H1 (cell line): ENCODE results near the gene TRAPPC5. TPM values are rescaled to one million over a fixed set of nuclear protein-coding genes. Genes with fewer than 3 reads are reported as not detected.
A peak's percentile ranks its signal among the peaks of the same experiment; 100 is the strongest.

Experiments
- CTCF ChIA-PET: fragments of 300-600 bp; sonication (Branson Sonifier 250); formaldehyde crosslinking; loops from one replicate; lab custom pipeline; 2021; ENCODE audit not compliant: partially characterized antibody; lab: Charles Lee
- POLR2A ChIA-PET: fragments of 300-600 bp; sonication (Branson Sonifier 250); formaldehyde crosslinking; loops from one replicate; lab custom pipeline; 2021; ENCODE audit warnings: inconsistent platforms; ENCODE audit not compliant: partially characterized antibody; lab: Charles Lee
- DNase-seq, 2 experiments: peaks; one replicate each; pipeline versions ENCODE4 v3.0.0 to v3.0.0-alpha.2; 2010 to 2022; ENCODE audit warnings: low spot score in 2 of 2, low read depth in 1 of 2, mixed read lengths in 1 of 2
- FAIRE-seq: peaks from 2 replicates; lab custom pipeline; 2011; peaks lifted over from hg19 to GRCh38; lab: Jason Lieb, UNC
- H2AFZ ChIP-seq: 2 replicates; pipeline ENCODE4 v1.8.1; 2012; ENCODE audit warnings: low read length, inconsistent platforms
- H2AK5ac ChIP-seq: 2 replicates; pipeline ENCODE4 v1.6.1; 2013; ENCODE audit warnings: low read depth, low read length
- H2BK120ac ChIP-seq: replicated peaks from 2 replicates; pipeline ENCODE3; 2013; ENCODE audit warnings: low read depth, low read length, inconsistent platforms
- H2BK12ac ChIP-seq: 2 replicates; pipeline ENCODE4 v1.6.1; 2013; ENCODE audit warnings: low read depth, low read length
- H2BK15ac ChIP-seq: 2 replicates; pipeline ENCODE4 v1.6.1; 2013; ENCODE audit warnings: low read length
- H2BK20ac ChIP-seq: 2 replicates; pipeline ENCODE4 v1.6.1; 2013; ENCODE audit warnings: low read length
- H2BK5ac ChIP-seq: 2 replicates; pipeline ENCODE4 v1.6.1; 2013; ENCODE audit warnings: low read depth, low read length
- H3K14ac ChIP-seq: 2 replicates; pipeline ENCODE4 v1.6.1; 2013; ENCODE audit warnings: inconsistent platforms; ENCODE audit not compliant: insufficient read length
- H3K18ac ChIP-seq: 2 replicates; pipeline ENCODE4 v1.6.1; 2013; ENCODE audit warnings: low read length; ENCODE audit errors: extremely low read depth
- H3K23ac ChIP-seq: 2 replicates; pipeline ENCODE4 v1.6.1; 2013; ENCODE audit warnings: inconsistent platforms; ENCODE audit not compliant: insufficient read length
- H3K23me2 ChIP-seq: 2 replicates; pipeline ENCODE4 v1.6.1; 2013; ENCODE audit warnings: low read depth, low read length
- H3K27ac ChIP-seq: 2 replicates; pipeline ENCODE4 v1.6.1; 2011; ENCODE audit warnings: low read depth, low read length, inconsistent platforms
- H3K27me3 ChIP-seq, 4 experiments: replicated peaks in 1 of 4; 1 replicate in 1 of 4; 2 replicates in 3 of 4; pipeline versions ENCODE4 v1.6.1 to v1.8.1; 2011 to 2013; ENCODE audit warnings: low read length in 3 of 4, mild to moderate bottlenecking in 3 of 4, inconsistent platforms in 2 of 4, mixed read lengths in 2 of 4, moderate library complexity in 1 of 4; ENCODE audit not compliant: control insufficient read depth in 3 of 4, insufficient read depth in 3 of 4; ENCODE audit errors: extremely low read depth in 1 of 4
- H3K36me3 ChIP-seq, 4 experiments: 2 replicates each; pipeline versions ENCODE4 v1.6.1 to v1.8.1; 2011 to 2013; ENCODE audit warnings: mild to moderate bottlenecking in 4 of 4, low read length in 3 of 4, moderate library complexity in 2 of 4, control low read depth in 1 of 4, inconsistent platforms in 1 of 4; ENCODE audit not compliant: insufficient read depth in 4 of 4, control insufficient read depth in 2 of 4
- H3K4ac ChIP-seq: replicated peaks from 2 replicates; pipeline ENCODE3; 2013; ENCODE audit warnings: low read length, low read depth, mixed read lengths, inconsistent platforms; ENCODE audit not compliant: insufficient read length
- H3K4me1 ChIP-seq, 4 experiments: replicated peaks in 1 of 4; 1 replicate in 1 of 4; 2 replicates in 3 of 4; pipeline versions ENCODE4 v1.6.1 to v1.8.1; 2011 to 2013; ENCODE audit warnings: low read length in 3 of 4, inconsistent platforms in 2 of 4, mixed read lengths in 1 of 4; ENCODE audit not compliant: insufficient read depth in 4 of 4, control insufficient read depth in 3 of 4
- H3K4me2 ChIP-seq, 2 experiments: 2 replicates each; pipeline versions ENCODE4 v1.6.1 to v1.8.1; 2011 to 2013; ENCODE audit warnings: low read depth in 2 of 2, low read length in 2 of 2, control low read depth in 1 of 2, inconsistent platforms in 1 of 2, mild to moderate bottlenecking in 1 of 2; ENCODE audit not compliant: insufficient read depth in 1 of 2
- H3K4me3 ChIP-seq, 4 experiments: fragments of 200-600, 300-600 bp in 1 of 4; sonication (generic), shearing (Covaris generic), sonication (Bioruptor Twin) in 1 of 4; 2 replicates each; pipeline versions ENCODE4 v1.5.1 to v1.8.1; 2011 to 2016; ENCODE audit warnings: low read length in 4 of 4, low read depth in 3 of 4, control low read depth in 2 of 4, inconsistent platforms in 2 of 4, mild to moderate bottlenecking in 2 of 4, mixed read lengths in 1 of 4, moderate library complexity in 1 of 4; ENCODE audit not compliant: insufficient read depth in 2 of 4; ENCODE audit errors: extremely low read depth in 1 of 4
- H3K56ac ChIP-seq: replicated peaks from 2 replicates; pipeline ENCODE3; 2013; ENCODE audit warnings: low read depth, mild to moderate bottlenecking, mixed read lengths, low read length, inconsistent platforms; ENCODE audit not compliant: insufficient read length
- H3K79me1 ChIP-seq: 2 replicates; pipeline ENCODE4 v1.6.1; 2013; ENCODE audit warnings: low read depth, low read length, control low read depth
- H3K79me2 ChIP-seq, 2 experiments: 2 replicates each; pipeline versions ENCODE4 v1.6.1 to v1.8.1; 2012 to 2013; ENCODE audit warnings: low read length in 2 of 2, mild to moderate bottlenecking in 2 of 2, inconsistent platforms in 1 of 2; ENCODE audit not compliant: insufficient read depth in 2 of 2, control insufficient read depth in 1 of 2
- H3K9ac ChIP-seq, 4 experiments: replicated peaks in 1 of 4; 1 replicate in 1 of 4; 2 replicates in 3 of 4; pipeline versions ENCODE4 v1.6.1 to v1.8.1; 2011 to 2013; ENCODE audit warnings: low read depth in 3 of 4, low read length in 3 of 4, control low read depth in 2 of 4, mild to moderate bottlenecking in 2 of 4, moderate library complexity in 2 of 4, inconsistent platforms in 1 of 4; ENCODE audit errors: extremely low read depth in 1 of 4
- H3K9me3 ChIP-seq, 2 experiments: 2 replicates each; pipeline versions ENCODE4 v1.6.1 to v1.8.1; 2012 to 2013; ENCODE audit warnings: mild to moderate bottlenecking in 2 of 2, moderate library complexity in 2 of 2, control low read depth in 1 of 2, inconsistent platforms in 1 of 2, low read depth in 1 of 2, low read length in 1 of 2, mixed read lengths in 1 of 2; ENCODE audit not compliant: insufficient read depth in 2 of 2
- H4K20me1 ChIP-seq, 2 experiments: replicated peaks in 1 of 2; 2 replicates each; pipeline versions ENCODE3 to v1.8.1; 2011 to 2013; ENCODE audit warnings: inconsistent platforms in 2 of 2, low read length in 2 of 2, mild to moderate bottlenecking in 1 of 2; ENCODE audit not compliant: insufficient read depth in 2 of 2, control insufficient read depth in 1 of 2
- H4K5ac ChIP-seq: 2 replicates; pipeline ENCODE4 v1.6.1; 2013; ENCODE audit warnings: low read length, low read depth, mixed read lengths, inconsistent platforms; ENCODE audit not compliant: insufficient read length
- H4K8ac ChIP-seq: 2 replicates; pipeline ENCODE4 v1.8.0; 2013; ENCODE audit warnings: mild to moderate bottlenecking, moderate library complexity, low read length, inconsistent platforms; ENCODE audit not compliant: insufficient read depth; ENCODE audit errors: extremely low read depth
- H4K91ac ChIP-seq: replicated peaks from 2 replicates; pipeline ENCODE3; 2013; ENCODE audit warnings: low read length, mixed read lengths, inconsistent platforms; ENCODE audit not compliant: insufficient read length
- SRF ChIP-seq: IDR thresholded peaks from 2 replicates; pipeline ENCODE4 v1.6.1; 2011; ENCODE audit warnings: mild to moderate bottlenecking, low read depth, low read length, moderate library complexity
- WGBS, 2 experiments: shearing (Covaris generic) in 1 of 2; methylation state at CpG; one replicate each; pipeline versions ENCODE4 v1.1.6 to v1.1.7; 2013 to 2015; ENCODE audit warnings: low lambda C conversion rate in 2 of 2, mixed read lengths in 2 of 2, inconsistent platforms in 1 of 2, low coverage in 1 of 2, missing lambda C conversion rate in 1 of 2; ENCODE audit not compliant: insufficient replicate concordance in 2 of 2, insufficient coverage in 1 of 2, insufficient read length in 1 of 2; ENCODE audit errors: extremely low coverage in 1 of 2, missing lambda C conversion rate in 1 of 2; 5-methylcytosine and 5-hydroxymethylcytosine counted together
- polyA plus RNA-seq, 7 experiments: library from polyadenylated mRNA; depleted of rRNA in 3 of 7; stranded (reverse) in 5 of 7; unstranded in 2 of 7; fragments of >200 nt in 5 of 7; fragments of 200-250 nt in 2 of 7; gene quantifications; 1 replicate in 5 of 7; 2 replicates in 1 of 7; 4 replicates in 1 of 7; pipeline versions ENCODE4 v1.2.1 to v1.2.3, GENCODE V29; 2011 to 2013; ENCODE audit warnings: missing spikeins in 2 of 7, mixed read lengths in 2 of 7
- total RNA-seq: library from RNA; stranded (reverse); fragmentation: NEBNext Ultra II Directional; extraction: Animal tissue kit (Norgen Biotek cat#: 25700); gene quantifications from 2 replicates; pipeline ENCODE4 v1.2.1, GENCODE V29; 2021

Gene TRAPPC5
- total and polyA plus RNA-seq, 2 of the 8 experiments (the other 6 are each of a cell fraction or from before 2014, with no cell fraction given), result 109 to 120 TPM

GRCh38 chr19:7677669-7678311 lies 2.8 kb upstream of the TRAPPC5 start:
- Histone ChIP-seq H2BK5ac (no peak overlapping the region), H4K20me1 (peaks cover 0 to 5% of the 10 kb centered on the region in 2 experiments), H3K14ac (no peak overlapping the region), H2BK120ac (no peak overlapping the region), H3K18ac (no peak overlapping the region), H2AFZ (no peak overlapping the region), H2BK20ac (no peak overlapping the region), H2BK15ac (no peak overlapping the region), H4K91ac (peak overlapping the region; percentile 30), H3K79me2 (peaks cover 0 to 4% of the 10 kb centered on the region in 2 experiments; a peak in 1 of 4 replicates), H3K4me2 (no peak overlapping the region), H4K5ac (no peak overlapping the region), H3K79me1 (peaks cover 4% of the 10 kb centered on the region), H3K23me2 (peaks cover 4% of the 10 kb centered on the region; the same call in 1 of the 2 replicates), H2AK5ac (0 out of 2 replicates have a peak overlapping the region, but pooled peaks have one; percentile 71), H3K4me1 (peaks cover 0 to 6% (median 4%) of the 10 kb centered on the region in 4 experiments; a peak in 5 of 7 replicates), H4K8ac (no peak overlapping the region; the same call in 1 of the 2 replicates), H3K4me3 (no peak overlapping the region), H3K4ac (no peak overlapping the region), H3K56ac (no peak overlapping the region), H3K36me3 (peaks cover 0 to 7% (median 3%) of the 10 kb centered on the region in 4 experiments; a peak in 3 of 8 replicates), H2BK12ac (0 out of 2 replicates have a peak overlapping the region, but pooled peaks have one; percentile 39), H3K9ac (no peak overlapping the region), H3K9me3 (no peaks in the 10 kb centered on the region), H3K23ac (no peak overlapping the region), H3K27me3 (peaks cover 0 to 8% (median 3%) of the 10 kb centered on the region in 4 experiments; a peak in 3 of 7 replicates), H3K27ac (no peak overlapping the region)
- no peak for TF ChIP-seq SRF
- no peak for DNase-seq
- POLR2A ChIA-PET, result interaction anchor here (0.7 to 1.8 kb wide), 2 partner anchors 9 to 23 kb away, joined by 3 to 6 read pairs; partner anchors contain the start of gene RETN
- no peak for FAIRE-seq
- CTCF ChIA-PET, result interaction anchor here (0.9 to 1.9 kb wide), 7 partner anchors 20 to 198 kb away, joined by 3 to 9 read pairs (median 3); no protein-coding TSS in a partner anchor
- WGBS, 2 experiments, result 78% methylated on average over 12 of the region's 12 CpGs; no CpG with 5 or more reads in 1 of the 2 experiments
